Spleen (tissue), 11 donors: ENCODE data around the gene SMAD7. TPM values are rescaled to one million over a fixed set of nuclear protein-coding genes. Genes with fewer than 3 reads are reported as not detected.

Source experiments
- DNase-seq: peaks from one replicate; pipeline ENCODE4 v3.0.0-alpha.2; 2020
- H3K27ac ChIP-seq, 8 donors: fragments of 200-600 bp; sonication (generic) in 7 of 8; 1 replicate in 4 of 8; 2 replicates in 4 of 8; pipeline versions ENCODE4 v1.5.0 to v1.8.0; 2016 to 2021; ENCODE audit warnings: inconsistent platforms in 4 of 8, mild to moderate bottlenecking in 4 of 8, moderate library complexity in 1 of 8
- H3K27me3 ChIP-seq, 7 donors: fragments of 200-600 bp; sonication (generic) in 6 of 7; replicated peaks in 1 of 7; 1 replicate in 4 of 7; 2 replicates in 3 of 7; pipeline versions ENCODE4 v1.5.0 to v1.8.0; 2016 to 2021; ENCODE audit warnings: inconsistent platforms in 3 of 7, mild to moderate bottlenecking in 1 of 7
- H3K36me3 ChIP-seq, 6 donors: fragments of 200-600 bp; sonication (generic) in 5 of 6; 1 replicate in 4 of 6; 2 replicates in 2 of 6; pipeline versions ENCODE4 v1.5.0 to v1.8.0; 2016 to 2021; ENCODE audit warnings: inconsistent platforms in 2 of 6
- H3K4me1 ChIP-seq, 6 donors: fragments of 200-600 bp; sonication (generic) in 5 of 6; 1 replicate in 3 of 6; 2 replicates in 3 of 6; pipeline versions ENCODE4 v1.5.0 to v1.8.0; 2016 to 2021; ENCODE audit warnings: inconsistent platforms in 3 of 6
- H3K4me3 ChIP-seq, 8 donors: fragments of 200-600 bp; sonication (generic) in 7 of 8; 1 replicate in 4 of 8; 2 replicates in 4 of 8; pipeline versions ENCODE4 v1.5.0 to v1.8.0; 2016 to 2021; ENCODE audit warnings: inconsistent platforms in 4 of 8, mild to moderate bottlenecking in 4 of 8, moderate library complexity in 2 of 8
- H3K9me3 ChIP-seq, 8 donors: fragments of 200-600 bp; sonication (generic) in 7 of 8; 1 replicate in 4 of 8; 2 replicates in 4 of 8; pipeline versions ENCODE4 v1.5.0 to v1.8.0; 2016 to 2021; ENCODE audit warnings: inconsistent platforms in 4 of 8
- POLR2A ChIP-seq, 3 donors: fragments of 450-650 bp; IDR thresholded peaks; one replicate each; pipeline ENCODE4 v1.5.1; 2017; ENCODE audit warnings: antibody characterized with exemption in 3 of 3, mild to moderate bottlenecking in 1 of 3
- POLR2AphosphoS5 ChIP-seq, 3 donors: sonication (generic); formaldehyde crosslinking; IDR thresholded peaks; one replicate each; pipeline ENCODE4 v1.5.1; 2017; ENCODE audit warnings: antibody characterized with exemption in 3 of 3
- WGBS, 5 donors: extraction: QIAGEN DNeasy Blood & Tissue Kit in 3 of 5; methylation state at CpG; one replicate each; pipeline versions ENCODE4 v1.1.5 to v1.1.7; 2013 to 2018; 5-methylcytosine and 5-hydroxymethylcytosine counted together
- intact Hi-C: fragments of 100-400 bp; cut with DNase I; formaldehyde crosslinking; loops from one replicate; pipeline ENCODE4 v1.15.0; 2023; ENCODE audit warnings: low total_unique reads
- polyA plus RNA-seq, 3 donors: library from polyadenylated mRNA; stranded (reverse); fragments of 200-250 nt; gene quantifications; one replicate each; pipeline ENCODE4 v1.2.1, GENCODE V29; 2013
- total RNA-seq, 7 donors: library from RNA; depleted of rRNA in 3 of 7; stranded (reverse); fragments of >200 nt in 3 of 7; fragmentation: NEBNext Ultra II Directional in 4 of 7; extraction: Animal tissue kit (Norgen Biotek cat#: 25700) in 4 of 7; gene quantifications; one replicate each; pipeline versions ENCODE4 v1.1.0 to v1.2.1, GENCODE V29; 2016 to 2021
- TF ChIP-seq, protein P1 (sequence below), 11 experiments: fragments of 200-600 bp in 7 of 11; fragments of 450-650 bp in 4 of 11; sonication (generic) in 4 of 11; IDR thresholded peaks in 8 of 11; conservative IDR thresholded peaks in 3 of 11; 1 replicate in 7 of 11; 2 replicates in 4 of 11; pipeline versions ENCODE4 v1.4.0 to v1.8.0; 2016 to 2021; ENCODE audit warnings: antibody characterized with exemption in 11 of 11, inconsistent platforms in 4 of 11, mild to moderate bottlenecking in 1 of 11
- donor health status: healthy with polysubstance abuse.
- donor health status: DM: no; HTN: no; CAD: no; lungs with moderate emphysema.
- donor health status: DM: no; HTN: no; CAD: no.
- donor health status: Bipolar disorder and iron deficiency.
- donor health status: healthy.
- donor health status: DM: no; HTN: no; CAD: no.
- donor health status: DM: yes; HTN: yes; CAD: no.

Gene SMAD7
- total and polyA plus RNA-seq, 10 donors, result 2.5 to 21.2 (median 15.2) TPM

DNA sequence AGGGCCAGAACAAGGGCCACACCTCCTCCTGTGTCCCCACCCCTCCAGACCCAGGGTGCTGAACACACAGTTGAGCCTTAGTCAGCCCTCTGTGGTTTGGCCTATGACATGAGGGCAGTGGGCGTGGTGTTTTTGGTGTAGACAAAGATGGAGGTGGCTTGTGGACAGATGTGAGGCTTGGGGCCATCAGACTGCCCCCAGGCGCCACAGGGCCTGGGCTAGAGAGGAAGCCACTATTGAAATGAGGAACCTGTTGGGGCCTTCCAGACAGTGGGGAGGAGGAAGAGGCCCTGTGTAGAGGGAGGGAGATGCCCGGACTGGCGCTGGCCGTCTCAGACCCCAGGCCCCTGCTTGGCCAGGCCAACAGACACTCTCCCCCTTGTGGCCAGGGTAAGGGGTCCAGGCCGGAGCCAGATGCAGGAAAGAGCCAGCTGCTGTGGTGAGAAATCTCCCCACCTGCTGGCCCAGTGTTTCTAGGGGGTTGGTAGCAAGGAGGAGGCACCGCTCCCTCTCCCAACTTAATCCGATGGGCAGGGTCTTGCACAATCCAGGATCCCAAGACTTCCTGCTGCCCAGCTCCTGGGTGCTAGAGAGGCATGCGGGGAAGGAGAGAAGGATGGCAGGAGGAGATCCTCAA is 53.8 kb downstream of the SMAD7 start:
- intact Hi-C loops, result no loop called here
- Histone ChIP-seq H3K36me3 (no peaks in the 10 kb centered on the region), H3K27me3 (peaks cover 0 to 1% (median 0%) of the 10 kb centered on the region in 7 donors), H3K27ac (peak overlapping the region in 4 of 8 donors; percentile 32 to 71 (median 62)), H3K9me3 (peaks cover 0 to 5% (median 0%) of the 10 kb centered on the region in 8 donors), H3K4me3 (peak overlapping the region in 1 of 8 donors; percentile 7), H3K4me1 (peaks cover 0 to 44% (median 15%) of the 10 kb centered on the region in 6 donors)
- no peak for TF ChIP-seq POLR2A (IDR thresholded peaks at IDR 0.05)
- TF ChIP-seq, protein P1, sequence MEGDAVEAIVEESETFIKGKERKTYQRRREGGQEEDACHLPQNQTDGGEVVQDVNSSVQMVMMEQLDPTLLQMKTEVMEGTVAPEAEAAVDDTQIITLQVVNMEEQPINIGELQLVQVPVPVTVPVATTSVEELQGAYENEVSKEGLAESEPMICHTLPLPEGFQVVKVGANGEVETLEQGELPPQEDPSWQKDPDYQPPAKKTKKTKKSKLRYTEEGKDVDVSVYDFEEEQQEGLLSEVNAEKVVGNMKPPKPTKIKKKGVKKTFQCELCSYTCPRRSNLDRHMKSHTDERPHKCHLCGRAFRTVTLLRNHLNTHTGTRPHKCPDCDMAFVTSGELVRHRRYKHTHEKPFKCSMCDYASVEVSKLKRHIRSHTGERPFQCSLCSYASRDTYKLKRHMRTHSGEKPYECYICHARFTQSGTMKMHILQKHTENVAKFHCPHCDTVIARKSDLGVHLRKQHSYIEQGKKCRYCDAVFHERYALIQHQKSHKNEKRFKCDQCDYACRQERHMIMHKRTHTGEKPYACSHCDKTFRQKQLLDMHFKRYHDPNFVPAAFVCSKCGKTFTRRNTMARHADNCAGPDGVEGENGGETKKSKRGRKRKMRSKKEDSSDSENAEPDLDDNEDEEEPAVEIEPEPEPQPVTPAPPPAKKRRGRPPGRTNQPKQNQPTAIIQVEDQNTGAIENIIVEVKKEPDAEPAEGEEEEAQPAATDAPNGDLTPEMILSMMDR (IDR thresholded peaks at IDR 0.05 in 8 of 11, conservative IDR thresholded peaks at IDR 0.05 in 3 of 11), result peak in 2 of 11 experiments; percentile 13 to 34
- DNase-seq, result peak; percentile 87
- WGBS, 5 donors, result 38 to 59% (median 44%) methylated on average over 6 to 9 of the region's 9 CpGs

DNA sequence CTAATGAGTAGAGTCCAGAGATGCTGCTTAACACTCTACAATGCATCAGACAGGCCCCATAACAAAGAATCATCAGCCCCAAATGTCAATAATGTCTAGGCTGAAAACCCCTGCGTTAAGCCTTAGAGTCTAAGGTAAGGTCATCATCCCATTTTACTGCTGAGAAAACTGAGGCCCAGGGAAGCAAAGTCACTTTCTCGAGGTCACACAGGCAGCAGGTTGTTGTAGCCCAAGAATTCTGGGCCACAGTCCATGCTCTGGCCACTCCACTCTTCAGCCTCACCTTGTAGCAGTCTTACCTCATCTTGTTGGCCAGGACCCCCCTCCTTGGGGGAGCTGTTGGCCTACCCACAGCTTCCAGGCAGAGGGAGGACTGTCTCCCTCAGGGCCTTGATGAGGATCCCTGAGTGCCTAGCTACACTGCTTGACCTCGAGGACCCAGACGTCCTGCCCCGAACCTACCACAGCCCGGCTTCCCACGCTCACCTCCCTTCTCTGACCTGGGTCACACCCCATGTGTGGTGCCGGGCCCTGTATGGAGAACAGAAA is 54.4 kb downstream of the SMAD7 start:
- WGBS, 5 donors, result 61 to 76% (median 72%) methylated on average over 8 of the region's 8 CpGs
- TF ChIP-seq POLR2AphosphoS5 (IDR thresholded peaks at IDR 0.05) (no peak), POLR2A (IDR thresholded peaks at IDR 0.05) (no peak)
- H3K27me3 ChIP-seq, result no peaks in the 10 kb centered on the region
- H3K36me3 ChIP-seq, result no peaks in the 10 kb centered on the region
- peaks cover 0 to 5% (median 0%) of the 10 kb centered on the region in 8 donors for H3K9me3 ChIP-seq
- peak overlapping the region in 4 of 8 donors; percentile 32 to 71 (median 62) for H3K27ac ChIP-seq
- H3K4me1 ChIP-seq, result peaks cover 0 to 38% (median 11%) of the 10 kb centered on the region in 6 donors
- intact Hi-C loops, result no loop called here
- peak overlapping the region in 1 of 8 donors; percentile 7 for H3K4me3 ChIP-seq
- DNase-seq, result no peak

DNA sequence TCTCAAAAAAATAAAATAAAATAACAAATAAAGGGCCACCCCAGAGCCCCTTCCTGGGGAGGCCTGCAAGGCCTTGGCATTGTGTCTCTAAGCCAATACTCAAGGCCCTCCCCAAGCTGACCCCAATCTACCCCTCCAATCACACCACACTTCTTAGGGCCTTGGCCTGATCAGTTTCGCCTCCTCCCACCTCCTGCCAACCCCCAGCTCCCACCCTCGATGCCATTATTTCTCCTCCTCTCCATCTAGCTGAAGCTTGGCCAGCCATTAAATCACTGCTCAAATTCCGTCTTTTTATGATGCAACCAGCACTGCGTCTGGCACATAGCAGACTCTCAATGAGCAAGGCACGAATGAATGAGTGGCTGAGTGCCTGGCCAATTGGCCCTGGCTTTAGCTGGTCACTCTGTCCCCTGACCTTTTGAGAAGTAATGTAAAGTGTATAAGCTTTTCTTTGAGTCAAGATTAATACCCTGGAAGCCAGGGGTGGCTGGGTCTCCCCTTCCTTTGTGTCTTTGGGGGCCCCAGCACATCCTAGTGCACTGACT is 55.9 kb downstream of the SMAD7 start:
- intact Hi-C loops, result no loop called here
- Histone ChIP-seq H3K27ac (no peak overlapping the region), H3K27me3 (no peaks in the 10 kb centered on the region), H3K9me3 (peaks cover 0 to 5% (median 0%) of the 10 kb centered on the region in 8 donors), H3K4me3 (no peak overlapping the region), H3K36me3 (no peaks in the 10 kb centered on the region), H3K4me1 (peaks cover 0 to 36% (median 12%) of the 10 kb centered on the region in 6 donors)
- TF ChIP-seq, protein P1 (IDR thresholded peaks at IDR 0.05 in 8 of 11, conservative IDR thresholded peaks at IDR 0.05 in 3 of 11), result no peak
- TF ChIP-seq POLR2AphosphoS5 (IDR thresholded peaks at IDR 0.05), result no peak
- no peak for TF ChIP-seq POLR2A (IDR thresholded peaks at IDR 0.05)
- 85 to 95% (median 93%) methylated on average over 5 of the region's 5 CpGs for WGBS, 5 donors
- DNase-seq, result peak; percentile 39

DNA sequence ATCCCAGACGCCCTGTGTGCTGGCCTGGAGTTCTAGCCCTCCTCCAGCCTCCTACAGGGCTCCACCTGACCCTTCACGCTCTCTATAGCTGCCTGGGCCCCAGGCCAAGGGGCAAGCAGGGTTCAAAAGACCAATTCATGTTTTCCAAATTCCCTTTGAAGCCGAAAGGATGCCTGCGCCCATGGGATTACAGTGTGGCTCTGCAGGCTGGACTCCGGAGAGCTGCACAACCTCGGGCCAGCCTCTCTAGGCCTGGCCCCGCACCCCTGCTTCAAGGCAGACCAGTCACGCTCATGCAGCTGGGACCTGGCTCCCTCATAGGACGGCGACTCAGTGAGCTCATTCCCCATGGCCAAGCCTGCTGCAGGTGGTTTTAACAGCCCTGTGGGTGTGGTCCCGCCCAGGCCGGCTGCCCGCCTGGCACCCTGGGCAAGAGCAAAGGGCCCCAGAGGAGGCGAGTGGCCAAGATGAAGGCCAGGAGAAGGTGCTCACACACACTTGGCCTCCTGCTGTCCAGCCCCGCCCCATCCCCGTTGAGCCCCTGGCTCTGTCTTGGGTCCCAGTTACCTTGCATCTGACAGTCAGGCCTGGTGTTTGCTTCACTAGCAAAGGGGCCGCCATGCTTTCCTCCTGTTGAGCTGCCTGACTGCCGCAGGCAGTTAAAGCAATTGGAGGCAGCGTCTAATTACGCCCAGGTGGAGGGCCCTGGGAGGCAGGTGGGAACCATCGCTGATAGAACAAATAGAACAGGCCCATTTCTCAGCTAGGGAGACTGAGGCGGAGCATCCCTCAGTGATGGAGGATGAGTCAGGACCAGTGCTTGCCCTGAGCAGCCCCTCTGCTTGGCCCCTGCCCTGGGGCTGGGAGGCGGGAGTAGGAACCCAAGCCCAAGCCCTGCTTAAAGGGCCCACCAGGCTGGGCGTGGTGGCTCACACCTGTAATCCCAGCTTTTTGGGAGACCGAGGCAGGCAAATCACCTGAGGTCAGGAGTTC is 56.9 kb downstream of the SMAD7 start:
- TF ChIP-seq, protein P1 (IDR thresholded peaks at IDR 0.05 in 8 of 11, conservative IDR thresholded peaks at IDR 0.05 in 3 of 11), result no peak
- TF ChIP-seq POLR2A (IDR thresholded peaks at IDR 0.05) (no peak), POLR2AphosphoS5 (IDR thresholded peaks at IDR 0.05) (no peak)
- intact Hi-C loops, result no loop called here

More for the DNA sequence above, 56.9 kb downstream of the SMAD7 start:
- Histone ChIP-seq H3K4me3 (no peak overlapping the region), H3K27me3 (no peaks in the 10 kb centered on the region), H3K4me1 (peaks cover 0 to 45% (median 16%) of the 10 kb centered on the region in 6 donors), H3K9me3 (no peaks in the 10 kb centered on the region), H3K27ac (no peak overlapping the region), H3K36me3 (no peaks in the 10 kb centered on the region)
- peak; percentile 60 for DNase-seq
- 90 to 94% (median 93%) methylated on average over 25 of the region's 25 CpGs for WGBS, 5 donors
